SU-DHL-6 (cell line): ENCODE measurements around the gene EIF4G2.
"Not testable (repeated sequence)": the region's sequence is repeated elsewhere in the genome, so short reads cannot be mapped to it uniquely, and the experiment has no call there.

Experiments
- CTCF ChIP-seq: fragments of 200-600 bp; sonication (generic); IDR thresholded peaks from one replicate; pipeline ENCODE4 v1.5.1; 2017; ENCODE audit warnings: antibody characterized with exemption, mild to moderate bottlenecking, low read length, moderate library complexity; ENCODE audit not compliant: insufficient read depth, poor library complexity, severe bottlenecking
- EZH2phosphoT487 ChIP-seq: fragments of 200-600 bp; sonication (generic), shearing (Covaris generic); conservative IDR thresholded peaks from 2 replicates; pipeline ENCODE4 v1.6.1; 2018; ENCODE audit warnings: mild to moderate bottlenecking, antibody characterized with exemption, low read length, moderate library complexity, mixed read lengths

GRCh38 chr11:10822491-10822890 is 13.8 kb upstream of the EIF4G2 start:
- not testable (repeated sequence) for TF ChIP-seq CTCF, EZH2phosphoT487
